ENCODE results near the gene RHOBTB1.

GRCh38 chr10:60960913-60961312 is 16.9 kb upstream of the RHOBTB1 start:
- TF ChIP-seq POLR2A (IDR thresholded peaks at IDR 0.05; ENCODE audit: low read depth, low read length): no peak
- no peak for TF ChIP-seq POLR2AphosphoS5 (IDR thresholded peaks at IDR 0.05; ENCODE audit: low read depth, low read length)
- no peak for TF ChIP-seq TAF1 (IDR thresholded peaks at IDR 0.05; ENCODE audit: borderline replicate concordance, low read depth, low read length)

Measured in GM12892 (cell line).